AG10803 (cell line): ENCODE results near the gene PLCG1.
"Not testable (repeated sequence)": the region's sequence is repeated elsewhere in the genome, so short reads cannot be mapped to it uniquely, and the experiment has no call there.

Source experiments
- DNase-seq: peaks from one replicate; pipeline ENCODE4 v3.0.0; 2010; ENCODE audit warnings: low read depth
- H3K4me3 ChIP-seq: 2 replicates; pipeline ENCODE4 v1.5.1; 2011; ENCODE audit warnings: mild to moderate bottlenecking, low read length, control low read depth
- TF ChIP-seq, protein P1 (sequence below): conservative IDR thresholded peaks from 2 replicates; pipeline ENCODE4 v1.5.1; 2011; ENCODE audit warnings: mild to moderate bottlenecking, low read length, control low read depth, inconsistent platforms

Gene PLCG1

GRCh38 chr20:41124451-41125094 is 12.8 kb upstream of the PLCG1 start:
- no peak for DNase-seq
- TF ChIP-seq, protein P1, sequence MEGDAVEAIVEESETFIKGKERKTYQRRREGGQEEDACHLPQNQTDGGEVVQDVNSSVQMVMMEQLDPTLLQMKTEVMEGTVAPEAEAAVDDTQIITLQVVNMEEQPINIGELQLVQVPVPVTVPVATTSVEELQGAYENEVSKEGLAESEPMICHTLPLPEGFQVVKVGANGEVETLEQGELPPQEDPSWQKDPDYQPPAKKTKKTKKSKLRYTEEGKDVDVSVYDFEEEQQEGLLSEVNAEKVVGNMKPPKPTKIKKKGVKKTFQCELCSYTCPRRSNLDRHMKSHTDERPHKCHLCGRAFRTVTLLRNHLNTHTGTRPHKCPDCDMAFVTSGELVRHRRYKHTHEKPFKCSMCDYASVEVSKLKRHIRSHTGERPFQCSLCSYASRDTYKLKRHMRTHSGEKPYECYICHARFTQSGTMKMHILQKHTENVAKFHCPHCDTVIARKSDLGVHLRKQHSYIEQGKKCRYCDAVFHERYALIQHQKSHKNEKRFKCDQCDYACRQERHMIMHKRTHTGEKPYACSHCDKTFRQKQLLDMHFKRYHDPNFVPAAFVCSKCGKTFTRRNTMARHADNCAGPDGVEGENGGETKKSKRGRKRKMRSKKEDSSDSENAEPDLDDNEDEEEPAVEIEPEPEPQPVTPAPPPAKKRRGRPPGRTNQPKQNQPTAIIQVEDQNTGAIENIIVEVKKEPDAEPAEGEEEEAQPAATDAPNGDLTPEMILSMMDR, result no peak

GRCh38 chr20:41125530-41126457 is 11.5 kb upstream of the PLCG1 start:
- DNase-seq, result no peak
- H3K4me3 ChIP-seq, result no peak overlapping the region
- TF ChIP-seq, protein P1, result no peak

More at GRCh38 chr20:41124451-41125094, 12.8 kb upstream of the PLCG1 start:
- no peak overlapping the region for H3K4me3 ChIP-seq

- no peak for DNase-seq
- no peak overlapping the region for H3K4me3 ChIP-seq
- TF ChIP-seq, protein P1, result no peak
Measured at GRCh38 chr20:41126719-41127118, 10.6 kb upstream of the PLCG1 start.

GRCh38 chr20:41128317-41128716 is 9.0 kb upstream of the PLCG1 start:
- DNase-seq, H3K4me3 ChIP-seq: not testable (repeated sequence)

DNA sequence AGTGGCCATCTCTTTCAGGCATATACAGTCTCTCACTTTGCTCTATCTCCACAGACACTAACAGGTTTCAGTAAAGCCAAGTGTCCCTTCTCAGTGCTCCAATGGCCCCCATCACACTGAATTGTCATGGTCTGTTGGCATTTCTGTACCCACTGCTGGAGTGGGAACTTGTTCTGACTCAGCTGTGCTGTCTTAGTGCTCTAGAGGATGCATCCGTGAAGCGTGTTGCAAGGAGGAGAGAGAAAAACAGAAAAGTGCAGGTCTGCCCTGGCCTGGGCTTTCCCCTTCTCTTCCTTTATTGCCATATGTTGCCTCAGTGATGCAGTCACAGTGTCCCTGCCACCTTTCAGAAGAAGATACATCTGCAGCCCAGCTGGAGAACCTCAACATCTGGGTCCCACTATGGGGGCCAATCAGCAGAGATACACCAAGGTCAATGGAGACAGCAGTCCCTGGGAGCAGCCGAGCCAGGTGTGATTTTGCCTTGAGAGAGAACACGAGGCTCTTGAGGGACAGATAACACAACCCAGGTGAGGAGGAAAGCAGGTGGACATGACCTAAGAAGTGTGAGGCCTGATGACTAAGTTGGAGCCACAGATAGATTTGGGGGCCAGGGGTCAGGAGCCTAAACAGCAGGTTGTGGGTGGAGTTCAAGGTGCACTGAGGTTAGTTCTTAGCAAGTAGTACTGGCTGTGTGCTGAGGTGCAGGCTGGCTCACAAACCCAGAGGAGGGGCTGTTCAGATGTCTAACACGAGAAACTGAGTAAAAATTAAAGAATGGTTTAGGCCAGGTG is 5.6 kb upstream of the PLCG1 start:
- TF ChIP-seq, protein P1, result no peak
- no peak for DNase-seq

GRCh38 chr20:41132388-41132775 is 5.0 kb upstream of the PLCG1 start:
- H3K4me3 ChIP-seq, DNase-seq: not testable (repeated sequence)

More for the DNA sequence above, 5.6 kb upstream of the PLCG1 start:
- H3K4me3 ChIP-seq, result no peak overlapping the region

DNA sequence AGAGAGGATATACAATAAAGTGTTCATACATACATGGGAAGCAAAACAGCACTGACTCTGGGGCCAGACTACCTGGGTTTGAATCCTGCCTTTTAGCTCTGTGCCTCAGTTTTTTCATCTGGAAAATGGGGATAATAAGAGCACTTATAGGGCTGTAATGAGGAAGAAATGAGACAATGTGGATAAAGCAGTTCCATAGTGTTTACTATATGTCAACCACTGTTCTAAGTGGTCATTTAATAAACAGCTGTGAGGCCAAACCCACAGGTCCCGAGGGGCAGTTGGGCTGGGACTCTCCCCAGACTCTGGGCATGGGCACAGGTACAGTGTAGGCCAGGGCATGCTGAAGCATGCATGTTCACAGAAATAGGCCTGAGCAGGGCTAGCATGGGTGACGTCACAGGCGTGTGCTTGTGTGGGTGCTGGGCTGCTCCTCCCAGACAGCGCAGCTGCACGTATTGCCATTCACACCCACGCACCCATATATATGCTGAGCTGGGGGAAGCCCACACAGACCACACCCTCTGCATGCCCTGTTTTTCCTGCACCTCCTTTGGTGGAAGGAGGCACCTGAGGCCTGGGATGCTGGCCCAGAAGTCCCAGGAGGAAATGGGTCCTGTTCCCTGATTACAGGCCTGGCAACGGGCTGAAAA is 3.5 kb upstream of the PLCG1 start:
- no peak for DNase-seq
- TF ChIP-seq, protein P1, result no peak
- no peak overlapping the region for H3K4me3 ChIP-seq
